ENCODE results near the gene CABLES2. TPM values are rescaled to one million over a fixed set of nuclear protein-coding genes. Genes with fewer than 3 reads are reported as not detected.

Gene CABLES2
- total RNA-seq, 2 experiments from 2014 or later: 14.8 to 22.5 TPM

DNA sequence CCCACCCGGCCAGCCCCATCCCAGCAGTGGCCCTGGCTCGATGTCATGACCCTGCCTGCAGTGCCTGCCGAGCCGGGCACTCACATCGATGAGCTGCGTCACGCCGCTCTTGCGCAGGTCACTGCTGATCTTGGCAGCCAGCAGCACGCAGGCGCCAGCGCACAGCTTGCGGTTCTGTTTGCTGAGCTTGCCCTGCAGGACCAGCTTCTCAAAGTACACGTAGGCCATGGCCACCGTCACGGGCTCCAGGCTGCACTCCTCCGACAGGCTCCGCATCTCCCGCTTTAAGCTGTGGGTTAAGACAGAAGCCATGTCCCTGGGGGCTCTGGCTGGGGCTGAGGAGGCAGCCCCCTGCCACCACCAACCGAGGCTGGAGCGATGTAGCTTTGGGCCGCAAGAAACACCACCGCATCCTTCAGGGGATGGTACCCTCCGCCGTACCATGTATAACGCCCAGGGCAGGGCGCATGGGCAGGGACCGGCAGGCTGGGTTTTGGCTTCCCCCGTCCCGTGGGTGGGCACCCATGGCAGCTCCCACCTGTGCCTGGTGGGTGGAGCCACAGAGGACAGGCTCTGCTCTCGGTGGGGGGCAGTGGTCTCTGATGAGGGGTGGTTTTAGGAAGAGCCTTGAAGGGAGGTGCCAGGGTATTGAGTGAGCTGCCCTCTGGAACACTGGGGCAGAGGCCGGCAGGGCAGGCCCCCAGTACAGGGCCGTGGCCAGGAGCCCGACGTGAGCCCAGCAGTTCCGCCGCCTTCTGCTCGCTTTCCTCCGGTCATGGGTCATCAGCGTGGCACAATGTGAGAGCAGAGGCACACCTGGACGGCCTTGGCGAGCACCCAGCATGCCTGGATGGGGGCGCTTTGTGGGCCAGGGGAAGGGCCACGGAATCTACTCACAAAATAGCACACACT is 15.7 kb downstream of the CABLES2 start:
- Histone ChIP-seq H3K9me2 (ENCODE audit: insufficient read depth, low read length) (no peaks in the 10 kb centered on the region), H3K79me2 (ENCODE audit: insufficient read depth, low read depth, low read length) (peaks cover 28% of the 10 kb centered on the region), H2AFZ (ENCODE audit: low read length) (no peak overlapping the region), H3K4me3 (ENCODE audit: low read depth, low read length, poor library complexity, severe bottlenecking) (no peak overlapping the region), H3K4me2 (ENCODE audit: low read length) (no peak overlapping the region), H4K20me1 (ENCODE audit: insufficient read depth, low read length) (peaks cover 25% of the 10 kb centered on the region), H3K9me3 (ENCODE audit: low read length) (no peaks in the 10 kb centered on the region), H3K27ac (ENCODE audit: low read depth, low read length, poor library complexity, severe bottlenecking) (no peak overlapping the region), H3K36me3 (ENCODE audit: insufficient read depth, low read length) (peaks cover 50% of the 10 kb centered on the region), H3K4me1 (ENCODE audit: insufficient read depth, low read length, poor library complexity, severe bottlenecking) (peaks cover 19% of the 10 kb centered on the region)
- ChIA-PET POLR2A (no interaction called here), CTCF (ENCODE audit: unreplicated experiment) (no interaction called here)
- TF ChIP-seq, protein P1, sequence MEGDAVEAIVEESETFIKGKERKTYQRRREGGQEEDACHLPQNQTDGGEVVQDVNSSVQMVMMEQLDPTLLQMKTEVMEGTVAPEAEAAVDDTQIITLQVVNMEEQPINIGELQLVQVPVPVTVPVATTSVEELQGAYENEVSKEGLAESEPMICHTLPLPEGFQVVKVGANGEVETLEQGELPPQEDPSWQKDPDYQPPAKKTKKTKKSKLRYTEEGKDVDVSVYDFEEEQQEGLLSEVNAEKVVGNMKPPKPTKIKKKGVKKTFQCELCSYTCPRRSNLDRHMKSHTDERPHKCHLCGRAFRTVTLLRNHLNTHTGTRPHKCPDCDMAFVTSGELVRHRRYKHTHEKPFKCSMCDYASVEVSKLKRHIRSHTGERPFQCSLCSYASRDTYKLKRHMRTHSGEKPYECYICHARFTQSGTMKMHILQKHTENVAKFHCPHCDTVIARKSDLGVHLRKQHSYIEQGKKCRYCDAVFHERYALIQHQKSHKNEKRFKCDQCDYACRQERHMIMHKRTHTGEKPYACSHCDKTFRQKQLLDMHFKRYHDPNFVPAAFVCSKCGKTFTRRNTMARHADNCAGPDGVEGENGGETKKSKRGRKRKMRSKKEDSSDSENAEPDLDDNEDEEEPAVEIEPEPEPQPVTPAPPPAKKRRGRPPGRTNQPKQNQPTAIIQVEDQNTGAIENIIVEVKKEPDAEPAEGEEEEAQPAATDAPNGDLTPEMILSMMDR (conservative IDR thresholded peaks at IDR 0.05; ENCODE audit: low read length): no peak
- TF ChIP-seq EZH2phosphoT487 (IDR thresholded peaks at IDR 0.05; ENCODE audit: borderline replicate concordance, low read depth, low read length): no peak
- DNase-seq (ENCODE audit: low spot score): no peak
- BruUV-seq (replicated peaks): no TSS peak
- intact Hi-C loops (cut with micrococcal nuclease; ENCODE audit: unreplicated experiment): no loop called here

DNA sequence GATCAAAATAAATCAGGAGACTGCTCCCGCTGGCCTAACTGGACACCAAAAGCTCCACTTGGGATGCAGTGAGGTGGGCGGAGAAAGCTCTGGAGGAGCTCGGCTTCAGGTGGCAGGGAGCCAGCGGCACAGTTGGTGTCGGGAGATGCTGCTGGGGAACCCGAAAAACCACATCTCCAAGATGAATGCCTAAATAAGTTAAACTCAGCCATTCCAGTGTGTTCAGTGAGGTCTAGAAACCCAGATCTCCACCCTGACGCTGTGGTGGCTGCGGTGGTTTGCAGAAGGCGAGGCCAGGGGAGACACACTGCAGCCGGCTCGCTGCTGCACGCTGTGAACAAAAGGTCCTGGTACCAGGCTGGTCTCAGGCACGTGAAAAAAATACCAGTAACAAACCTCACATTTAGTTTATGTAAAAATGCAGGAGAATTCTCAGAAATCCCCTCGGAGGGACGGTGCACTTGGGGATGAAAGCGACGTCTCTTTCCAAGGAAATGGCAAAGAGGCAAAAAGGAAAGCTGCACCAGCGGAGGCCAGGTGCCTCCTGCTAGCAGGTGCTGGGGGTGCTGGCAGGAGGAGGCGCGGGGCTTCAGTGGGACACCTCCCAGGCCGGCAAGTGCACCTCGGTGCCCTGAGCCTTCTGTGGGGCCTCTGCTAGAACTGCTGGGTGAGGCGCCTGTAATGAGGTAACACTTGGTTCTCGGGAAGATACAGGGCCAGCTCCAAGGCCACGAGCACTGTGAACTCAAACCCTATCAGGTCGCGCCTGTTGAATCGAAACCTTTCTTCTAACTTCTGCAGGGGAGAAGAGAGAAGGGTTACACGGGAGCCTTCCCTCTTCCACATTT is 16.5 kb downstream of the CABLES2 start:
- ChIA-PET CTCF (ENCODE audit: unreplicated experiment) (no interaction called here), POLR2A (no interaction called here)
- H3K36me3 ChIP-seq (ENCODE audit: insufficient read depth, low read length): peaks cover 53% of the 10 kb centered on the region
- H3K4me2 ChIP-seq (ENCODE audit: low read length): no peak overlapping the region
- peaks cover 25% of the 10 kb centered on the region for H4K20me1 ChIP-seq (ENCODE audit: insufficient read depth, low read length)
- no TSS peak for BruUV-seq (replicated peaks)
- H3K4me3 ChIP-seq (ENCODE audit: low read depth, low read length, poor library complexity, severe bottlenecking): no peak overlapping the region
- TF ChIP-seq, protein P1 (conservative IDR thresholded peaks at IDR 0.05; ENCODE audit: low read length): no peak
- TF ChIP-seq EZH2phosphoT487 (IDR thresholded peaks at IDR 0.05; ENCODE audit: borderline replicate concordance, low read depth, low read length): no peak
- peaks cover 36% of the 10 kb centered on the region for H3K79me2 ChIP-seq (ENCODE audit: insufficient read depth, low read depth, low read length)
- H3K27ac ChIP-seq (ENCODE audit: low read depth, low read length, poor library complexity, severe bottlenecking): no peak overlapping the region
- no peaks in the 10 kb centered on the region for H3K9me2 ChIP-seq (ENCODE audit: insufficient read depth, low read length)
- intact Hi-C loops (cut with micrococcal nuclease; ENCODE audit: unreplicated experiment): no loop called here
- H3K9me3 ChIP-seq (ENCODE audit: low read length): no peaks in the 10 kb centered on the region
- DNase-seq (ENCODE audit: low spot score): no peak
- peaks cover 19% of the 10 kb centered on the region for H3K4me1 ChIP-seq (ENCODE audit: insufficient read depth, low read length, poor library complexity, severe bottlenecking)
- H2AFZ ChIP-seq (ENCODE audit: low read length): no peak overlapping the region

Data from OCI-LY7 (cell line).